Esophagus squamous epithelium (tissue), 4 donors: Measurements from ENCODE around the gene LIPJ.

Experiments
- POLR2A ChIP-seq, 4 donors: fragments of 450-650 bp; IDR thresholded peaks; one replicate each; pipeline ENCODE4 v1.6.1; 2017; ENCODE audit warnings: antibody characterized with exemption in 4 of 4, mild to moderate bottlenecking in 4 of 4, moderate library complexity in 3 of 4
- TF ChIP-seq, protein P1 (sequence below), 6 experiments: fragments of 450-650 bp in 4 of 6; fragments of 200-600 bp in 2 of 6; sonication (generic) in 2 of 6; IDR thresholded peaks; one replicate each; pipeline ENCODE4 v1.5.1; 2016 to 2019; ENCODE audit warnings: antibody characterized with exemption in 6 of 6, mild to moderate bottlenecking in 4 of 6, moderate library complexity in 4 of 6

DNA sequence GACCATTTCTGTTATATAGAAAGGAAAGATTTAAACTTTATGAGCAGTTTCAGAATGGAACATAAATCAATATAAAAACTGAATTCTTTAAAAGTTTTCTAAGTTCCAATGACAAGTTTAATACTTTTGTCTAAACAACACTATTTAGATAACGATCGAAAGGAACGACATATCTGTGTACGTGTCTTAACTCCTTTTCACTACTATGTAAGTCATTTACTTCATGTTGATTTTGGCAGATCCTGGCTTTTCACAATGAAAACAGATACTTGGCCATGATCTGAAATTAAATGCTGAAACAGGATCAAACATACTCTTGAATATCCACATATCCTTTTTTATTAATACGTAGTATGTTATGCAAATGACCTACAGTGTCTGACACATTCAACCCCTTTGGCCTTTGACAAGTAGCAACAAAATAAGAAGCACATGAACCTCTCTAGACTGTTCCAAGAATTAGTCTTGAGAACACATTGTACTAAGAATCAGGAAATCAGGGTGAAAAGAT, 45.4 kb upstream of the LIPJ start:
- TF ChIP-seq, protein P1, sequence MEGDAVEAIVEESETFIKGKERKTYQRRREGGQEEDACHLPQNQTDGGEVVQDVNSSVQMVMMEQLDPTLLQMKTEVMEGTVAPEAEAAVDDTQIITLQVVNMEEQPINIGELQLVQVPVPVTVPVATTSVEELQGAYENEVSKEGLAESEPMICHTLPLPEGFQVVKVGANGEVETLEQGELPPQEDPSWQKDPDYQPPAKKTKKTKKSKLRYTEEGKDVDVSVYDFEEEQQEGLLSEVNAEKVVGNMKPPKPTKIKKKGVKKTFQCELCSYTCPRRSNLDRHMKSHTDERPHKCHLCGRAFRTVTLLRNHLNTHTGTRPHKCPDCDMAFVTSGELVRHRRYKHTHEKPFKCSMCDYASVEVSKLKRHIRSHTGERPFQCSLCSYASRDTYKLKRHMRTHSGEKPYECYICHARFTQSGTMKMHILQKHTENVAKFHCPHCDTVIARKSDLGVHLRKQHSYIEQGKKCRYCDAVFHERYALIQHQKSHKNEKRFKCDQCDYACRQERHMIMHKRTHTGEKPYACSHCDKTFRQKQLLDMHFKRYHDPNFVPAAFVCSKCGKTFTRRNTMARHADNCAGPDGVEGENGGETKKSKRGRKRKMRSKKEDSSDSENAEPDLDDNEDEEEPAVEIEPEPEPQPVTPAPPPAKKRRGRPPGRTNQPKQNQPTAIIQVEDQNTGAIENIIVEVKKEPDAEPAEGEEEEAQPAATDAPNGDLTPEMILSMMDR (IDR thresholded peaks at IDR 0.05), result no peak
- TF ChIP-seq POLR2A (IDR thresholded peaks at IDR 0.05), result no peak
